Activated T-helper 17 cell treated with anti-CD3 and anti-CD28 coated beads, Interleukin-2, amount 50 U/mL, for 72 hours (primary cell): ENCODE measurements around the gene TTLL10. TPM values are rescaled to one million over a fixed set of nuclear protein-coding genes. Genes with fewer than 3 reads are reported as not detected.
A peak's percentile ranks its signal among the peaks of the same experiment; 100 is the strongest.
"Not testable (repeated sequence)": the region's sequence is repeated elsewhere in the genome, so short reads cannot be mapped to it uniquely, and the experiment has no call there.

Experiments
- ATAC-seq: fragments of 150-1000 bp; cut with Tn5 transposase; replicated peaks from 2 replicates; pipeline ENCODE4 v1.10.0; 2021; ENCODE audit warnings: mild to moderate bottlenecking, moderate library complexity
- H3K27ac Mint-ChIP-seq: one replicate; pipeline ENCODE4 v1.8.0; 2022; ENCODE audit warnings: mixed read lengths
- H3K27me3 Mint-ChIP-seq: one replicate; pipeline ENCODE4 v1.8.0; 2022; ENCODE audit warnings: mixed read lengths
- H3K36me3 Mint-ChIP-seq: one replicate; pipeline ENCODE4 v1.8.0; 2022; ENCODE audit warnings: low read depth, mild to moderate bottlenecking, mixed read lengths
- H3K4me1 Mint-ChIP-seq: one replicate; pipeline ENCODE4 v1.8.0; 2022; ENCODE audit warnings: mixed read lengths
- H3K4me3 Mint-ChIP-seq: one replicate; pipeline ENCODE4 v1.8.0; 2022; ENCODE audit warnings: mild to moderate bottlenecking, mixed read lengths
- H3K9me3 Mint-ChIP-seq: one replicate; pipeline ENCODE4 v1.8.0; 2022; ENCODE audit warnings: mixed read lengths
- total RNA-seq, 2 donors: library from RNA; stranded (reverse); gene quantifications; one replicate each; pipeline ENCODE4 v1.2.3, GENCODE V29; 2022

The TTLL10 gene
- total RNA-seq, 2 donors from 2014 or later = 0.11 TPM; not detected in 1

- Mint-ChIP-seq H3K27ac (no peak overlapping the region), H3K4me3 (no peak overlapping the region), H3K4me1 (peaks cover 4% of the 10 kb centered on the region), H3K9me3 (no peaks in the 10 kb centered on the region), H3K27me3 (no peaks in the 10 kb centered on the region), H3K36me3 (no peaks in the 10 kb centered on the region)
- no peak for ATAC-seq
These were observed 4.9 kb upstream of the TTLL10 start for GRCh38 chr1:1168451-1169411.

- H3K27me3 Mint-ChIP-seq = no peaks in the 10 kb centered on the region
- no peak overlapping the region for H3K4me3 Mint-ChIP-seq
- ATAC-seq = no peak
- no peak overlapping the region for H3K27ac Mint-ChIP-seq
- H3K36me3 Mint-ChIP-seq = no peaks in the 10 kb centered on the region
- no peaks in the 10 kb centered on the region for H3K9me3 Mint-ChIP-seq
- H3K4me1 Mint-ChIP-seq = peaks cover 4% of the 10 kb centered on the region
These were observed 4.1 kb upstream of the TTLL10 start for GRCh38 chr1:1169429-1170214.

- Mint-ChIP-seq H3K27me3 (no peaks in the 10 kb centered on the region), H3K27ac (no peak overlapping the region), H3K9me3 (no peaks in the 10 kb centered on the region), H3K4me1 (peaks cover 4% of the 10 kb centered on the region), H3K4me3 (no peak overlapping the region), H3K36me3 (no peaks in the 10 kb centered on the region)
- ATAC-seq = no peak
These were observed 3.2 kb upstream of the TTLL10 start for GRCh38 chr1:1170215-1171091.

- H3K4me1 Mint-ChIP-seq = peaks cover 4% of the 10 kb centered on the region
- no peak overlapping the region for H3K4me3 Mint-ChIP-seq
- H3K27ac Mint-ChIP-seq = no peak overlapping the region
- no peaks in the 10 kb centered on the region for H3K36me3 Mint-ChIP-seq
- ATAC-seq = no peak
- no peaks in the 10 kb centered on the region for H3K27me3 Mint-ChIP-seq
- H3K9me3 Mint-ChIP-seq = no peaks in the 10 kb centered on the region
These were observed 2.5 kb upstream of the TTLL10 start for GRCh38 chr1:1171161-1171545.

GRCh38 chr1:1171546-1172340, 1.9 kb upstream of the TTLL10 start:
- Mint-ChIP-seq H3K27ac (peak overlapping the region; percentile 65), H3K36me3 (no peaks in the 10 kb centered on the region), H3K27me3 (no peaks in the 10 kb centered on the region), H3K4me1 (peaks cover 5% of the 10 kb centered on the region), H3K4me3 (peak overlapping the region; percentile 57), H3K9me3 (no peaks in the 10 kb centered on the region)
- ATAC-seq = peak; percentile 86

- H3K4me3 Mint-ChIP-seq = no peak overlapping the region
- no peaks in the 10 kb centered on the region for H3K27me3 Mint-ChIP-seq
- H3K27ac Mint-ChIP-seq = no peak overlapping the region
- H3K4me1 Mint-ChIP-seq = peaks cover 10% of the 10 kb centered on the region
- ATAC-seq = peak; percentile 16
- no peaks in the 10 kb centered on the region for H3K9me3 Mint-ChIP-seq
- H3K36me3 Mint-ChIP-seq = no peaks in the 10 kb centered on the region
These were observed 453 bp upstream of the TTLL10 start for GRCh38 chr1:1173061-1173792.

GRCh38 chr1:1175221-1176062, 1.8 kb downstream of the TTLL10 start:
- Mint-ChIP-seq H3K27me3 (no peaks in the 10 kb centered on the region), H3K36me3 (no peaks in the 10 kb centered on the region)

GRCh38 chr1:1176063-1176761, 2.5 kb downstream of the TTLL10 start:
- not testable (repeated sequence) for H3K9me3 Mint-ChIP-seq, H3K27ac Mint-ChIP-seq, ATAC-seq

More at GRCh38 chr1:1175221-1176062, 1.8 kb downstream of the TTLL10 start:
- Mint-ChIP-seq H3K9me3 (no peaks in the 10 kb centered on the region), H3K4me1 (peaks cover 10% of the 10 kb centered on the region), H3K4me3 (no peak overlapping the region), H3K27ac (no peak overlapping the region)
- ATAC-seq = no peak

GRCh38 chr1:1176931-1177330, 3.3 kb downstream of the TTLL10 start:
- no peak for ATAC-seq
- Mint-ChIP-seq H3K27ac (no peak overlapping the region), H3K4me1 (peaks cover 10% of the 10 kb centered on the region), H3K9me3 (no peaks in the 10 kb centered on the region), H3K27me3 (no peaks in the 10 kb centered on the region), H3K4me3 (no peak overlapping the region), H3K36me3 (no peaks in the 10 kb centered on the region)

More at GRCh38 chr1:1176063-1176761, 2.5 kb downstream of the TTLL10 start:
- not testable (repeated sequence) for H3K4me3 Mint-ChIP-seq, H3K36me3 Mint-ChIP-seq, H3K27me3 Mint-ChIP-seq
- H3K4me1 Mint-ChIP-seq = peaks cover 10% of the 10 kb centered on the region

GRCh38 chr1:1177452-1178206, 3.9 kb downstream of the TTLL10 start:
- Mint-ChIP-seq H3K27me3 (no peaks in the 10 kb centered on the region), H3K9me3 (no peaks in the 10 kb centered on the region), H3K4me3 (no peak overlapping the region), H3K27ac (no peak overlapping the region), H3K36me3 (no peaks in the 10 kb centered on the region), H3K4me1 (peaks cover 6% of the 10 kb centered on the region)
- no peak for ATAC-seq

- H3K27ac Mint-ChIP-seq = no peak overlapping the region
- H3K9me3 Mint-ChIP-seq = no peaks in the 10 kb centered on the region
- no peaks in the 10 kb centered on the region for H3K36me3 Mint-ChIP-seq
- H3K4me1 Mint-ChIP-seq = peaks cover 6% of the 10 kb centered on the region
- no peaks in the 10 kb centered on the region for H3K27me3 Mint-ChIP-seq
- ATAC-seq = no peak
- H3K4me3 Mint-ChIP-seq = no peak overlapping the region
These were observed 5.2 kb downstream of the TTLL10 start for GRCh38 chr1:1178794-1179331.
